HCT116 (cell line): ENCODE measurements around the gene DDX60. TPM values are rescaled to one million over a fixed set of nuclear protein-coding genes. Genes with fewer than 3 reads are reported as not detected.
A peak's percentile ranks its signal among the peaks of the same experiment; 100 is the strongest.

Experiments
- ATAC-seq: fragments of 200-7000 bp; cut with Tn5 transposase; 2 replicates; pipeline ENCODE4 v1.9.1; 2020; ENCODE audit warnings: mild to moderate bottlenecking, moderate library complexity
- BruUV-seq: library from RNA; stranded (reverse); fragments of 400-500 nt; replicated peaks from 2 replicates; lab custom pipeline; 2021; lab: Mats Ljungman, UMichigan
- CTCF ChIA-PET: fragments of 300-600 bp; sonication (Branson Sonifier 250); formaldehyde crosslinking; loops from one replicate; lab custom pipeline; 2021; ENCODE audit warnings: antibody characterized with exemption; lab: Charles Lee
- POLR2A ChIA-PET: fragments of 300-600, 350-600 bp; sonication (Branson Sonifier 250); formaldehyde crosslinking; loops from one replicate; lab custom pipeline; 2021; ENCODE audit warnings: antibody characterized with exemption; lab: Charles Lee
- RAD21 ChIA-PET, 2 experiments: fragments of 300-600 bp; sonication (Branson Sonifier 250); formaldehyde crosslinking; loops; one replicate each; lab custom pipeline; 2023; ENCODE audit warnings: low total read pairs in 2 of 2; ENCODE audit not compliant: uncharacterized antibody in 2 of 2, unreplicated experiment in 2 of 2, low non-redundant PET in 1 of 2; lab: Charles Lee
- DNase-seq: peaks from one replicate; pipeline ENCODE4 v3.0.0-alpha.2; 2010; ENCODE audit warnings: low read depth, low spot score
- H2AFZ ChIP-seq: fragments of 200-600 bp; shearing (Covaris generic), sonication (generic); 2 replicates; pipeline ENCODE4 v1.6.1; 2017; ENCODE audit warnings: low read depth, mixed run types, mixed read lengths, antibody characterized with exemption, low read length; ENCODE audit not compliant: poor library complexity, severe bottlenecking
- H3K27ac ChIP-seq: 2 replicates; pipeline ENCODE4 v1.5.1; 2012; ENCODE audit warnings: low read depth, low read length
- H3K27me3 ChIP-seq: fragments of 200-600 bp; sonication (generic); 2 replicates; pipeline ENCODE4 v1.6.1; 2016; ENCODE audit warnings: mixed run types, low read length, mixed read lengths; ENCODE audit not compliant: insufficient read depth
- H3K36me3 ChIP-seq, 2 experiments: fragments of 200-500 bp in 1 of 2; fragments of 200-600 bp in 1 of 2; sonication (Bioruptor generic) in 1 of 2; sonication (generic) in 1 of 2; 2 replicates each; pipeline versions ENCODE4 v1.5.1 to v1.6.1; 2014 to 2016; ENCODE audit warnings: low read length in 2 of 2, inconsistent platforms in 1 of 2, mixed read lengths in 1 of 2, mixed run types in 1 of 2; ENCODE audit not compliant: insufficient read depth in 2 of 2, control insufficient read depth in 1 of 2
- H3K4me1 ChIP-seq, 2 experiments: fragments of 200-600 bp in 1 of 2; sonication (generic) in 1 of 2; 2 replicates each; pipeline versions ENCODE4 v1.5.1 to v1.6.1; 2012 to 2017; ENCODE audit warnings: low read length in 2 of 2, inconsistent platforms in 1 of 2, mild to moderate bottlenecking in 1 of 2, mixed read lengths in 1 of 2, mixed run types in 1 of 2, moderate library complexity in 1 of 2; ENCODE audit not compliant: insufficient read depth in 2 of 2, control insufficient read depth in 1 of 2
- H3K4me2 ChIP-seq: fragments of 200-600 bp; sonication (generic); 2 replicates; pipeline ENCODE4 v1.6.1; 2017; ENCODE audit warnings: mixed run types, low read length, mixed read lengths
- H3K4me3 ChIP-seq, 2 experiments: fragments of 200-600 bp in 1 of 2; sonication (generic) in 1 of 2; replicated peaks in 1 of 2; 2 replicates each; pipeline ENCODE4 v1.5.1; 2011 to 2016; ENCODE audit warnings: low read length in 2 of 2, control low read depth in 1 of 2, low read depth in 1 of 2, mild to moderate bottlenecking in 1 of 2, mixed read lengths in 1 of 2, mixed run types in 1 of 2
- H3K79me2 ChIP-seq: fragments of 200-600 bp; sonication (generic); 2 replicates; pipeline ENCODE4 v1.6.1; 2017; ENCODE audit warnings: mild to moderate bottlenecking, mixed run types, low read length, moderate library complexity, mixed read lengths; ENCODE audit not compliant: insufficient read depth
- H3K9ac ChIP-seq: fragments of 200-600 bp; sonication (generic); 2 replicates; pipeline ENCODE4 v1.6.1; 2016; ENCODE audit warnings: low read length, mixed read lengths
- H3K9me2 ChIP-seq: fragments of 200-600 bp; sonication (generic), shearing (Covaris generic); 2 replicates; pipeline ENCODE4 v1.6.1; 2017; ENCODE audit warnings: mixed run types, mild to moderate bottlenecking, moderate library complexity; ENCODE audit not compliant: insufficient read depth
- H3K9me3 ChIP-seq, 2 experiments: fragments of 200-500 bp in 1 of 2; fragments of 200-600 bp in 1 of 2; sonication (Bioruptor generic) in 1 of 2; sonication (generic) in 1 of 2; 2 replicates each; pipeline ENCODE4 v1.6.1; 2014 to 2017; ENCODE audit warnings: low read length in 2 of 2, mixed read lengths in 2 of 2, inconsistent platforms in 1 of 2, low read depth in 1 of 2, mild to moderate bottlenecking in 1 of 2, mixed run types in 1 of 2, moderate library complexity in 1 of 2; ENCODE audit not compliant: control insufficient read depth in 1 of 2, insufficient read depth in 1 of 2
- H4K20me1 ChIP-seq: fragments of 200-600 bp; sonication (generic), shearing (Covaris generic); 2 replicates; pipeline ENCODE4 v1.6.1; 2017; ENCODE audit warnings: mixed run types, mild to moderate bottlenecking, moderate library complexity; ENCODE audit not compliant: insufficient read depth
- ATF3 ChIP-seq: IDR thresholded peaks from 2 replicates; pipeline ENCODE4 v1.6.1; 2012
- JUND ChIP-seq: IDR thresholded peaks from 2 replicates; pipeline ENCODE4 v1.6.1; 2012
- POLR2A ChIP-seq: IDR thresholded peaks from 2 replicates; pipeline ENCODE4 v1.7.0; 2011; ENCODE audit warnings: borderline replicate concordance; ENCODE audit not compliant: insufficient read depth, insufficient read length; ENCODE audit errors: extremely low read depth
- POLR2AphosphoS5 ChIP-seq: IDR thresholded peaks from 2 replicates; pipeline ENCODE4 v1.6.1; 2011; ENCODE audit warnings: mild to moderate bottlenecking, low read depth, low read length, moderate library complexity
- SIN3A ChIP-seq: IDR thresholded peaks from 2 replicates; pipeline ENCODE4 v1.6.1; 2012; ENCODE audit warnings: low read depth
- TCF7L2 ChIP-seq: IDR thresholded peaks from 2 replicates; pipeline ENCODE4 v1.7.0; 2011; ENCODE audit warnings: borderline replicate concordance, inconsistent platforms; ENCODE audit not compliant: insufficient read depth, insufficient read length; ENCODE audit errors: extremely low read depth
- ZBTB33 ChIP-seq: IDR thresholded peaks from 2 replicates; pipeline ENCODE4 v1.6.1; 2011; ENCODE audit warnings: mild to moderate bottlenecking, low read length, moderate library complexity; ENCODE audit not compliant: insufficient replicate concordance; ENCODE audit errors: extremely low read depth
- ZFX ChIP-seq: fragments of 450-650 bp; IDR thresholded peaks from 2 replicates; pipeline ENCODE4 v1.6.1; 2017
- intact Hi-C: fragments of 100-400 bp; cut with micrococcal nuclease; formaldehyde crosslinking; loops from 2 replicates; pipeline ENCODE4 v1.10.0; 2022
- total RNA-seq: library from RNA; stranded (reverse); gene quantifications from one replicate; pipeline ENCODE4 v1.2.1, GENCODE V29; 2021; ENCODE audit not compliant: unreplicated experiment

DDX60 gene
- total RNA-seq, 1 experiment from 2014 or later = 6.5 TPM

- no peak overlapping the region; the same call in 1 of the 2 replicates for H3K9ac ChIP-seq
- ATAC-seq (no peak), DNase-seq (no peak)
- no peaks in the 10 kb centered on the region for H3K79me2 ChIP-seq
- no peak overlapping the region for H3K4me3 ChIP-seq
- no peaks in the 10 kb centered on the region; a peak in 1 of 4 replicates for H3K36me3 ChIP-seq
- TF ChIP-seq ATF3 (no peak), ZBTB33 (no peak), JUND (no peak), SIN3A (no peak), ZFX (no peak)
- ChIA-PET CTCF (interaction anchor here (1.0 kb wide), 1 partner anchor 168 kb away, joined by 3 read pairs; no protein-coding TSS in a partner anchor), POLR2A (no interaction called here), RAD21 (no interaction called here)
- intact Hi-C loops = no loop called here
- H2AFZ ChIP-seq = no peak overlapping the region
- H3K27me3 ChIP-seq = no peaks in the 10 kb centered on the region
- no peaks in the 10 kb centered on the region for H3K9me3 ChIP-seq
- peak overlapping the region; percentile 86 for H3K4me2 ChIP-seq
- no TSS peak for BruUV-seq
- no peaks in the 10 kb centered on the region for H3K9me2 ChIP-seq
- H3K27ac ChIP-seq = peak overlapping the region; percentile 73; the same call in 1 of the 2 replicates
- H4K20me1 ChIP-seq = no peaks in the 10 kb centered on the region
- H3K4me1 ChIP-seq = peaks cover 10 to 20% of the 10 kb centered on the region in 2 experiments; a peak in 3 of 4 replicates
Observed at GRCh38 chr4:168319486-168320019, 1.0 kb upstream of the DDX60 start.

- peak overlapping the region in 1 of 2 experiments; percentile 75; a peak in 2 of 4 replicates for H3K4me3 ChIP-seq
- H3K4me2 ChIP-seq = peak overlapping the region; percentile 86
- DNase-seq (no peak), ATAC-seq (peak; percentile 21; the same call in 1 of the 2 replicates)
- peak overlapping the region; percentile 67 for H2AFZ ChIP-seq
- ChIA-PET RAD21 (no interaction called here), POLR2A (no interaction called here), CTCF (no interaction called here)
- intact Hi-C loops = no loop called here
- H3K9me3 ChIP-seq = no peaks in the 10 kb centered on the region
- peak overlapping the region; percentile 78 for H3K9ac ChIP-seq
- no peaks in the 10 kb centered on the region for H3K9me2 ChIP-seq
- BruUV-seq = TSS peak; percentile 50
- no peaks in the 10 kb centered on the region for H3K27me3 ChIP-seq
- TF ChIP-seq SIN3A = no peak
- no peak for TF ChIP-seq TCF7L2
- no peak for TF ChIP-seq POLR2AphosphoS5
- no peak for TF ChIP-seq POLR2A
- H3K27ac ChIP-seq = peak overlapping the region; percentile 73; the same call in 1 of the 2 replicates
- H3K36me3 ChIP-seq = no peaks in the 10 kb centered on the region
- peaks cover 10 to 20% of the 10 kb centered on the region in 2 experiments; a peak in 3 of 4 replicates for H3K4me1 ChIP-seq
- no peaks in the 10 kb centered on the region for H4K20me1 ChIP-seq
- no peaks in the 10 kb centered on the region for H3K79me2 ChIP-seq
Observed at GRCh38 chr4:168317621-168318020, 931 bp downstream of the DDX60 start.
